Left ventricle myocardium inferior (tissue), 1 donor: ENCODE data around the gene RPL27A. TPM values are rescaled to one million over a fixed set of nuclear protein-coding genes. Genes with fewer than 3 reads are reported as not detected.

Source experiments
- DNase-seq: peaks from one replicate; pipeline ENCODE4 v3.0.0-alpha.2; 2020
- H3K27ac ChIP-seq: fragments of 200-600 bp; replicated peaks from 2 replicates; pipeline ENCODE4 v1.8.0; 2021
- H3K27me3 ChIP-seq: fragments of 200-600 bp; 2 replicates; pipeline ENCODE4 v1.8.0; 2021; ENCODE audit warnings: low read depth
- H3K36me3 ChIP-seq: fragments of 200-600 bp; 2 replicates; pipeline ENCODE4 v1.8.0; 2021
- H3K4me1 ChIP-seq: fragments of 200-600 bp; 2 replicates; pipeline ENCODE4 v1.8.0; 2021
- H3K4me3 ChIP-seq: fragments of 200-600 bp; 2 replicates; pipeline ENCODE4 v1.8.0; 2021; ENCODE audit warnings: mild to moderate bottlenecking, moderate library complexity
- H3K9me3 ChIP-seq: fragments of 200-600 bp; replicated peaks from 2 replicates; pipeline ENCODE4 v1.8.0; 2021
- CTCF ChIP-seq: fragments of 200-600 bp; IDR thresholded peaks from 2 replicates; pipeline ENCODE4 v1.8.0; 2021; ENCODE audit warnings: antibody characterized with exemption, mild to moderate bottlenecking, borderline replicate concordance
- intact Hi-C: fragments of 100-400 bp; cut with micrococcal nuclease; formaldehyde crosslinking; loops from one replicate; pipeline ENCODE4 v1.11.0; 2022
- total RNA-seq: library from RNA; stranded (reverse); fragmentation: NEBNext Ultra II Directional; extraction: Animal tissue kit (Norgen Biotek cat#: 25700); gene quantifications from one replicate; pipeline ENCODE4 v1.2.1, GENCODE V29; 2021
- donor health status: DM: no; HTN: yes; CAD: no; lungs with severe emphysema.

RPL27A gene
- total RNA-seq, 1 donor from 2014 or later, result 597 TPM

DNA sequence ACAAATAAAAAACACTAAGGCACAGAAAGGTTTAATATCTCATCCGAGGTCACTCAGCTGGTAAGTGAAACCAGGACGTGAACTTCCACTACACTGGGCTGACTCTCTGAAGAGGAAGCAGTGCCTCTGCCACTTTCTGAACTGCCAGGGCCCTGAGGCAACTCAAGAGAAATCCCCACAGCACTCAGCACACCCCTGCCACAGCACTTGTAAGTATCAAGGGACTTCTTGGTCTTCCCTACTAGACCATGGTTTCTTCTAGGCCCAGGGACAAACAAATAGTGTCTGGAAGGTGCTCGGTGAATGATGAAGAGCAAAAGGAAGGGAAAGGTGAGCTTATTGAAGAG lies 49.7 kb downstream of the RPL27A start:
- intact Hi-C loops, result no loop called here
- H3K27ac ChIP-seq, result peak overlapping the region; percentile 84
- H3K27me3 ChIP-seq, result no peaks in the 10 kb centered on the region
- H3K9me3 ChIP-seq, result no peaks in the 10 kb centered on the region
- TF ChIP-seq CTCF, result no peak
- H3K36me3 ChIP-seq, result peaks cover 15% of the 10 kb centered on the region
- H3K4me1 ChIP-seq, result peaks cover 89% of the 10 kb centered on the region
- H3K4me3 ChIP-seq, result no peak overlapping the region
- DNase-seq, result no peak

DNA sequence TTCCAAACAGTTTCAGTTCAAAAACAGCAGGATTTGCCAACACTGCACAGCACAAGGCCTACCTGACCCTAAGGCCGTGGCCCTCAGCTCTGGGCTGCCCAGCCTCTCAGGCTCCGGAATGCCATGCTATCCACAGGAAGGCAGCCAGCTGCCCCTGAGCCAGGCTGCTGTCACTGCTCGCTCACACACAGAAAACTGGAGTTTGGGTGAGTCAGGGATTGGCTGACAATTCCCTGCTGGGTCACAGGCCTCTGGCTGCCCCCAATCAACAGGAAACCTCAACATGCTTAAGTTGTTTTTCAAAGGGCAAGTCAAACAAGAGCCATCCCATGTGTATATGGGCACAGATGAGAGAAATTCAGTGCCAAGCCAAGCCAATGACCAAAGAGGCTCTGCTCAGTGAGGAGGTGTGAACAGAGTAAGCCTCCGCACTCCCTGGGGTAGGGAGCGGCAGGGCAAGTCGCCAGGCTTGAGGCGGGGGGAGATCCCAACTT lies 50.2 kb downstream of the RPL27A start:
- H3K36me3 ChIP-seq, result peaks cover 15% of the 10 kb centered on the region
- DNase-seq, result peak; percentile 76
- H3K27ac ChIP-seq, result peak overlapping the region; percentile 84
- H3K9me3 ChIP-seq, result no peaks in the 10 kb centered on the region
- intact Hi-C loops, result no loop called here
- H3K4me1 ChIP-seq, result peaks cover 84% of the 10 kb centered on the region
- no peak overlapping the region for H3K4me3 ChIP-seq
- TF ChIP-seq CTCF, result no peak
- no peaks in the 10 kb centered on the region for H3K27me3 ChIP-seq

DNA sequence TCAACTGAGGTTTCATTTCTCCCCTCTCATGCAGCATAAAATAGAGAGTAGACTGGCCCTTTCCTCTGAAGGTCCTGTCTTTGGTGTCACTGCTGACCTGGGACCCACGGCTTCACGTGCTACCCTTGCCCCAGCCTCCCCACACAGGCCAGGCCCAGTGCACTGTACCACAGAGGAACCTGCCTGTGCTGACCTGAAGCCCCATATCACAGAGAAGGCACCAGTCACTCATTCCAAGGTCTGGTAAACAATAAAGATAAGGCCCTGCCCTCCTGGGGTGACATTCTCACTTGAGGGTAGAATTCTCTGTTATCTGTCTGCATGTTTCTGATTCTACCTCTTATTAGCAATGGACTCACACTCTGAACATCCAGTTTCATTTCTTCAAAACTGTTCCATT lies 51.3 kb downstream of the RPL27A start:
- no peak for DNase-seq
- peaks cover 15% of the 10 kb centered on the region for H3K36me3 ChIP-seq
- peaks cover 74% of the 10 kb centered on the region for H3K4me1 ChIP-seq
- no peaks in the 10 kb centered on the region for H3K27me3 ChIP-seq
- TF ChIP-seq CTCF, result no peak
- H3K9me3 ChIP-seq, result no peaks in the 10 kb centered on the region
- intact Hi-C loops, result no loop called here
- peak overlapping the region; percentile 84 for H3K27ac ChIP-seq
- no peak overlapping the region for H3K4me3 ChIP-seq

GRCh38 chr11:8735094-8735493 lies 52.5 kb downstream of the RPL27A start:
- no peak for TF ChIP-seq CTCF
- no peaks in the 10 kb centered on the region for H3K27me3 ChIP-seq
- H3K4me1 ChIP-seq, result peaks cover 77% of the 10 kb centered on the region
- H3K4me3 ChIP-seq, result no peak overlapping the region
- no peak for DNase-seq
- intact Hi-C loops, result no loop called here
- H3K27ac ChIP-seq, result peak overlapping the region; percentile 45
- no peaks in the 10 kb centered on the region for H3K9me3 ChIP-seq
- peaks cover 11% of the 10 kb centered on the region for H3K36me3 ChIP-seq

DNA sequence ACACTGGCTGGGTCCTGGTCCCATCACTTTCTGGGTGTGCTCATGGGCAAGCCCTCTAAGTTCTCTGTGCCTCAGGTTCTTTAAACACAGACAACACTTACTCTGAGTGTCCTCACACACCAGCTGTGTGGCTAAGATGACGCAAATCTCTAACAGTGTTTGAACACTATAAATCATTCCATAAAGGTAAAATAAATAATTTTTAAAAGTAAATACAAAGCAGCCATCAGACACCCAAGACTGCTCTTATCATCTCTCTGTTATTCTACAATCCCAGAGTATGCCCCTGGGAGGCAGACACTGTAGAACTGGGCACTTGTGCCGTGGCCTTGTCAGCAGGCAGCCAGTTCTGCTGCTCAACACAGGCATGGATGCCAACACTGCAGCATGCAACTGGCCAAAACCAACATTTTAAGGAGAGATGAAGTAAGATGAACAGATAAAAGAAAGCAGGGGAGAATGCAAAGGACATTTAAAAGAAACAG lies 56.8 kb downstream of the RPL27A start:
- H3K36me3 ChIP-seq, result no peaks in the 10 kb centered on the region
- no peak overlapping the region for H3K4me3 ChIP-seq
- peaks cover 56% of the 10 kb centered on the region for H3K4me1 ChIP-seq
- H3K9me3 ChIP-seq, result no peaks in the 10 kb centered on the region
- intact Hi-C loops, result no loop called here
- H3K27me3 ChIP-seq, result no peaks in the 10 kb centered on the region
- no peak for TF ChIP-seq CTCF
- no peak for DNase-seq
- no peak overlapping the region for H3K27ac ChIP-seq

Other genes starting within 250 kb of the RPL27A start
- 25.8 TPM for gene STK33, start 88.6 kb upstream of the RPL27A start, total RNA-seq
- 4.1 TPM for gene TRIM66, start 127 bp upstream of the RPL27A start, total RNA-seq
- gene AKIP1, start 228.4 kb downstream of the RPL27A start, total RNA-seq, result 30.1 TPM